Adrenal gland (tissue), 12 donors: ENCODE measurements around the gene CYB561D2. TPM values are rescaled to one million over a fixed set of nuclear protein-coding genes. Genes with fewer than 3 reads are reported as not detected.
"Not testable (repeated sequence)": the region's sequence is repeated elsewhere in the genome, so short reads cannot be mapped to it uniquely, and the experiment has no call there.

Experiments used
- DNase-seq, 7 donors: peaks; one replicate each; pipeline ENCODE4 v3.0.0-alpha.2; 2019 to 2020
- H3K27ac ChIP-seq, 5 donors: fragments of 200-600 bp; sonication (generic) in 4 of 5; 1 replicate in 3 of 5; 2 replicates in 2 of 5; pipeline versions ENCODE4 v1.5.1 to v1.8.0; 2016 to 2020; ENCODE audit warnings: mild to moderate bottlenecking in 1 of 5
- H3K27me3 ChIP-seq: fragments of 200-600 bp; 2 replicates; pipeline ENCODE4 v1.8.0; 2021
- H3K36me3 ChIP-seq, 2 donors: fragments of 200-600 bp; replicated peaks in 1 of 2; 1 replicate in 1 of 2; 2 replicates in 1 of 2; pipeline versions ENCODE4 v1.5.1 to v1.8.0; 2018 to 2022
- H3K4me1 ChIP-seq, 2 donors: fragments of 200-600 bp; replicated peaks in 1 of 2; 1 replicate in 1 of 2; 2 replicates in 1 of 2; pipeline versions ENCODE4 v1.5.1 to v1.8.0; 2018 to 2021
- H3K4me3 ChIP-seq, 4 donors: fragments of 200-600 bp; sonication (generic) in 3 of 4; one replicate each; pipeline ENCODE4 v1.5.1; 2016 to 2018
- H3K9me3 ChIP-seq, 3 donors: fragments of 200-600 bp; sonication (generic) in 1 of 3; replicated peaks in 1 of 3; 1 replicate in 2 of 3; 2 replicates in 1 of 3; pipeline versions ENCODE4 v1.5.1 to v1.8.0; 2016 to 2021
- POLR2A ChIP-seq, 2 donors: fragments of 450-650 bp; IDR thresholded peaks; one replicate each; pipeline ENCODE4 v1.6.1; 2017; ENCODE audit warnings: antibody characterized with exemption in 2 of 2, mild to moderate bottlenecking in 2 of 2, moderate library complexity in 1 of 2
- WGBS, 4 donors: extraction: QIAGEN DNeasy Blood & Tissue Kit in 2 of 4; methylation state at CpG; one replicate each; pipeline versions ENCODE4 v1.1.5 to v1.1.7; 2013 to 2017; 5-methylcytosine and 5-hydroxymethylcytosine counted together
- intact Hi-C, 2 donors: fragments of 100-400 bp; cut with DNase I; formaldehyde crosslinking; loops; one replicate each; pipeline versions ENCODE4 v1.14.1 to v1.15.0; 2022 to 2023
- polyA plus RNA-seq, 3 donors: library from polyadenylated mRNA; stranded (reverse); fragments of 200-250 nt in 2 of 3; fragments of 350-450 nt in 1 of 3; fragmentation: Illumina TruSeq in 1 of 3; extraction: RNeasy Lipid Tissue Mini Kit (QIAGEN cat#74804) in 1 of 3; gene quantifications; one replicate each; pipeline ENCODE4 v1.2.3, GENCODE V29; 2013 to 2014
- total RNA-seq, 9 donors: library from RNA; depleted of rRNA in 4 of 9; stranded (reverse); fragments of >200 nt in 4 of 9; fragments of 120-200 nt in 1 of 9; fragmentation: NEBNext Ultra II Directional in 1 of 9; extraction: Animal tissue kit (Norgen Biotek cat#: 25700) in 1 of 9; gene quantifications; one replicate each; pipeline versions ENCODE4 v1.1.0 to v1.2.4, GENCODE V29; 2013 to 2023
- TF ChIP-seq, protein P1 (sequence below), 6 experiments: fragments of 450-650 bp in 4 of 6; fragments of 200-600 bp in 2 of 6; sonication (generic) in 1 of 6; IDR thresholded peaks; 1 replicate in 5 of 6; 2 replicates in 1 of 6; pipeline versions ENCODE4 v1.5.1 to v1.8.0; 2016 to 2021; ENCODE audit warnings: antibody characterized with exemption in 6 of 6, mild to moderate bottlenecking in 2 of 6, moderate library complexity in 1 of 6
- donor health status: healthy with polysubstance abuse.
- donor health status: Bipolar disorder and iron deficiency.
- donor health status: DM: yes; HTN: yes; CAD: no.
- donor health status: DM: no; HTN: no; CAD: no.
- donor health status: DM: no; HTN: no; CAD: no.
- donor health status: DM: yes; HTN: yes; CAD: no.

CYB561D2 gene
- total and polyA plus RNA-seq, 12 donors: 13.7 to 39.9 (median 27.1) TPM

DNA sequence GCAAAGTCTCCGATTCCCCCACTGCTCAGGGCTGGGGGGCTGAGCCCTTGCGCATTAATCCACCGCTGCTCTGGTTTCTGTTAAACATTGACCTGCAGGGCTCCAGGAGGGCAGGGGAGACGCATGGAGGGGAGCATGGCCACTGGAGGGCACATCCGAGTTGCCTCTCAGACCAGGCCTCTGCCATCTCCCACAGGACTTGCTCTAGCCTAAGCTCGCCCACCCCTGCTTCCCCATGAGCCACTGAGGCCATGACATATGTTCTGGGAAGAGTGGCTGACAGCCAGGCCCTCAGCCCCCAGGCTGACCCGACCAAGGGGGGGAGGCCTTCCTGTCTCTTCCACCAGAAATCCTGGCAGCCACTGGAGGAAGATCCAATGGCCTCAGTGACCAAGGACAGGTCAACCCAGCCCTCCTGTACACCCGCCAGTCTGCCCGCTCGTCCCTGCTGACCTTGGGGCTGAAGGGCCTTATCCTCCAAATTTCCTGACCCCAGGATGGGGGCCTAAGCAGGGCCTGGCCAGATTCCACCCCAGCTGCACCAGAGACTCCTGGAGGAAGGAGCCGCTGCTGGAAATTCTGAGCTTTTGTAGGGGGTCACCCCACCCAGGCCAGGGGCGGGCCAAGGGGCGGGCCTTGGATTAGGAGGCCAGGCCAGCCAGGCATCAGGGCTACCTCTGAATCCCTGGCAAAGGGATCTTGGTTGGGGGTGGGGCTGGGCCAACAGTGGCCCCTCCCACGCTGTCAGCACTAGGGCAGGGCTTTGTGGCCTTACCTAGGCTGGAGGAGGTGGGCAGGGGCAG is 47.4 kb upstream of the CYB561D2 start, which contains the start of gene HYAL1:
Gene HYAL1, minus strand, starts transcription at position 562 of the 803 bp plus-strand sequence. CDS start 618 bp downstream, outside the sequence.
- intact Hi-C loops: no loop called here
- Histone ChIP-seq H3K27me3 (no peaks in the 10 kb centered on the region), H3K27ac (peak within 1 kb of the TSS; percentile 60 to 86 (median 74)), H3K9me3 (no peaks in the 10 kb centered on the region), H3K36me3 (no peaks in the 10 kb centered on the region), H3K4me3 (peak within 1 kb of the TSS in 2 of 4 donors; percentile 14 to 35), H3K4me1 (peaks cover 26 to 44% of the 10 kb centered on the region in 2 donors)
- peak; percentile 77 to 90 (median 88) for DNase-seq
- TF ChIP-seq POLR2A (IDR thresholded peaks at IDR 0.05): peak in 1 of 2 donors; percentile 39
- TF ChIP-seq, protein P1, sequence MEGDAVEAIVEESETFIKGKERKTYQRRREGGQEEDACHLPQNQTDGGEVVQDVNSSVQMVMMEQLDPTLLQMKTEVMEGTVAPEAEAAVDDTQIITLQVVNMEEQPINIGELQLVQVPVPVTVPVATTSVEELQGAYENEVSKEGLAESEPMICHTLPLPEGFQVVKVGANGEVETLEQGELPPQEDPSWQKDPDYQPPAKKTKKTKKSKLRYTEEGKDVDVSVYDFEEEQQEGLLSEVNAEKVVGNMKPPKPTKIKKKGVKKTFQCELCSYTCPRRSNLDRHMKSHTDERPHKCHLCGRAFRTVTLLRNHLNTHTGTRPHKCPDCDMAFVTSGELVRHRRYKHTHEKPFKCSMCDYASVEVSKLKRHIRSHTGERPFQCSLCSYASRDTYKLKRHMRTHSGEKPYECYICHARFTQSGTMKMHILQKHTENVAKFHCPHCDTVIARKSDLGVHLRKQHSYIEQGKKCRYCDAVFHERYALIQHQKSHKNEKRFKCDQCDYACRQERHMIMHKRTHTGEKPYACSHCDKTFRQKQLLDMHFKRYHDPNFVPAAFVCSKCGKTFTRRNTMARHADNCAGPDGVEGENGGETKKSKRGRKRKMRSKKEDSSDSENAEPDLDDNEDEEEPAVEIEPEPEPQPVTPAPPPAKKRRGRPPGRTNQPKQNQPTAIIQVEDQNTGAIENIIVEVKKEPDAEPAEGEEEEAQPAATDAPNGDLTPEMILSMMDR (IDR thresholded peaks at IDR 0.05): peak in 1 of 6 experiments; percentile 13
- 41 to 57% (median 50%) methylated on average over 1 to 14 of the region's 14 CpGs for WGBS, 4 donors

DNA sequence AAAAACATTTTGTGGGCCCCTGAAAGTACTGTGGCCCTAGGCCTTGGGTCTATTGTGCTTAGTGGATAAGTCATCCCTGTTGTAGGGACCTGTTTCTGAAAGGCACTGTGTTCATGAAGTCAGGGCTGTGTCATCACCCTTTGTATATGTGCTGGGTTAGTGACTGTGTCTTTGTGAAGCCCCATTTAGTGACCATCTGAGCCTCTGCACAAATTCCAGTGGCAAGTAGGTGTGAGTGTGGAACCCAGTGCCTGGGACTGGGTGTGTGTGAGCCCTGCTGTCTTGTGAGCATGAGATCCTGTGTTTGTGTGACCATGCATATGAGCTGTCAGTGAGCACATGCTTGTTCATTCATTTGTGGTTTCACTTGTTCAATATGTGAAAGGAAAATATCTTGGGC is 46.1 kb upstream of the CYB561D2 start:
- Histone ChIP-seq H3K27me3 (no peaks in the 10 kb centered on the region), H3K4me3 (no peak overlapping the region), H3K4me1 (peaks cover 25 to 37% of the 10 kb centered on the region in 2 donors), H3K9me3 (peaks cover 0 to 5% (median 0%) of the 10 kb centered on the region in 3 donors), H3K27ac (no peak overlapping the region), H3K36me3 (no peaks in the 10 kb centered on the region)
- TF ChIP-seq POLR2A (IDR thresholded peaks at IDR 0.05): no peak
- TF ChIP-seq, protein P1 (IDR thresholded peaks at IDR 0.05): no peak
- DNase-seq: no peak
- intact Hi-C loops: no loop called here

DNA sequence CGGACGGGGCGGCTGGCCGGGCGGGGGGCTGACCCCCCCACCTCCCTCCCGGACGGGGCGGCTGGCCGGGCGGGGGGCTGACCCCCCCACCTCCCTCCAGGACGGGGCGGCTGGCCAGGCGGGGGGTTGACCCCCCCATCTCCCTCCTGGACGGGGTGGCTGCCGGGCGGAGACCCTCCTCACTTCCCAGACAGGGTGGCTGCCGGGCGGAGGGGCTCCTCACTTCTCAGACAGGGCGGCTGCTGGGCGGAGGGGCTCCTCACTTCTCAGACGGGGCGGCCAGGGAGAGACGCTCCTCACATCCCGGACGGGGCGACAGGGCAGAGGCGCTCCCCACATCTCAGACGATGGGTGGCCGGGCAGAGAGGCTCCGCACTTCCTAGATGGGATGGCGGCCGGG is 38.6 kb upstream of the CYB561D2 start:
- H3K27ac ChIP-seq, DNase-seq, H3K4me3 ChIP-seq, intact Hi-C loops, H3K27me3 ChIP-seq, H3K4me1 ChIP-seq, H3K9me3 ChIP-seq, H3K36me3 ChIP-seq: not testable (repeated sequence)
- WGBS, 4 donors: 86 to 93% methylated on average over 15 to 32 of the region's 32 CpGs; no CpG with 5 or more reads in 2 of the 4 donors

DNA sequence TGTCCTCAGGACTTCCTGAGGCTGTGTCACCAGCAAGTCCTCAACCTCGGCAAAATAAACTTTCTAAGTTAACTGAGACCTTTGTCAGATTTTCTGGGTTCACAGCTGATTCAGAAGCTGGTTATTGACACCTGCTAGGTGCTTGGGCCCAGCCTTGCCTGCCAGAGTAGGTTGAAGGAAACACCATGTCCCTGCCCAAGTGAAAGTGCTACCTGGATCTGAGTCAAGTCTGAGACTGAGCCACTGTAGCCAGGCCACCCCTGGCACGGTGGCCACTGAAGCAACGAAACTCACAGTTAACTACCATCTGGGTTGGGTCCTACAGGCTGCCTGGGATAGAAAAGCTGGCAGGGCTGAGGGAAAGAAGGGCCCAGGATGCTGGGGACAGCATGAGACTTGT is 36.3 kb upstream of the CYB561D2 start:
- intact Hi-C loops: no loop called here
- H3K9me3 ChIP-seq: no peaks in the 10 kb centered on the region
- peaks cover 24 to 30% of the 10 kb centered on the region in 2 donors for H3K4me1 ChIP-seq
- 77 to 88% (median 85%) methylated on average over 3 of the region's 3 CpGs for WGBS, 4 donors
- H3K36me3 ChIP-seq: peaks cover 0 to 25% of the 10 kb centered on the region in 2 donors
- TF ChIP-seq, protein P1 (IDR thresholded peaks at IDR 0.05): no peak
- no peak for TF ChIP-seq POLR2A (IDR thresholded peaks at IDR 0.05)
- H3K27me3 ChIP-seq: no peaks in the 10 kb centered on the region
- no peak overlapping the region for H3K27ac ChIP-seq
- H3K4me3 ChIP-seq: no peak overlapping the region
- DNase-seq: no peak
